Retinal pigment epithelial cell (primary cell): ENCODE results near the gene SPRY1.

ENCODE experiments used
- DNase-seq: peaks from one replicate; pipeline ENCODE4 v3.0.0-alpha.2; 2010; ENCODE audit warnings: low read depth
- H3K4me3 ChIP-seq: 2 replicates; pipeline ENCODE4 v1.5.1; 2011; ENCODE audit warnings: mild to moderate bottlenecking, low read length, control low read depth, moderate library complexity
- TF ChIP-seq, protein P1 (sequence below): conservative IDR thresholded peaks from 2 replicates; pipeline ENCODE4 v1.5.1; 2011; ENCODE audit warnings: low read depth, low read length, control low read depth, inconsistent platforms

The SPRY1 gene

DNA sequence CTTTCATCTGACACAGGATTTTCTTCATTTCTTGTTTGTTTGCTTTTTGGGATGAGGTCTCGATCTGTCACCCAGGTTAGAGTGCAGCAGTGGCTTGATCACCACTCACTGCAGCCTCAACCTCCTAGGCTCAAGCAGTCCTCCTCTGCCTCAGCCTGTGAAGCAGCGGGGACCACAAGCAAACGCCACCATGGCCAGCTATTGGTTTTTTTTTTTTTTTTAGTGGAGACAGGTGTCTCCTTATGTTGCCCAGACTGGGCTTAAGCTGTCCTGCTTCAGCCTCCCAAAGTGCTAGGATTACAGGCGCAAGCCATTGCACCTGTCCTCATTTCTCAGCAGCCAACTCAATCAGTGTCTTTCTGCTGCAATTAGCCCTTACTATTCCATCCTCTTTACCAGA lies 10.3 kb downstream of the SPRY1 start:
- TF ChIP-seq, protein P1, sequence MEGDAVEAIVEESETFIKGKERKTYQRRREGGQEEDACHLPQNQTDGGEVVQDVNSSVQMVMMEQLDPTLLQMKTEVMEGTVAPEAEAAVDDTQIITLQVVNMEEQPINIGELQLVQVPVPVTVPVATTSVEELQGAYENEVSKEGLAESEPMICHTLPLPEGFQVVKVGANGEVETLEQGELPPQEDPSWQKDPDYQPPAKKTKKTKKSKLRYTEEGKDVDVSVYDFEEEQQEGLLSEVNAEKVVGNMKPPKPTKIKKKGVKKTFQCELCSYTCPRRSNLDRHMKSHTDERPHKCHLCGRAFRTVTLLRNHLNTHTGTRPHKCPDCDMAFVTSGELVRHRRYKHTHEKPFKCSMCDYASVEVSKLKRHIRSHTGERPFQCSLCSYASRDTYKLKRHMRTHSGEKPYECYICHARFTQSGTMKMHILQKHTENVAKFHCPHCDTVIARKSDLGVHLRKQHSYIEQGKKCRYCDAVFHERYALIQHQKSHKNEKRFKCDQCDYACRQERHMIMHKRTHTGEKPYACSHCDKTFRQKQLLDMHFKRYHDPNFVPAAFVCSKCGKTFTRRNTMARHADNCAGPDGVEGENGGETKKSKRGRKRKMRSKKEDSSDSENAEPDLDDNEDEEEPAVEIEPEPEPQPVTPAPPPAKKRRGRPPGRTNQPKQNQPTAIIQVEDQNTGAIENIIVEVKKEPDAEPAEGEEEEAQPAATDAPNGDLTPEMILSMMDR = no peak
- no peak for DNase-seq
- no peak overlapping the region for H3K4me3 ChIP-seq

DNA sequence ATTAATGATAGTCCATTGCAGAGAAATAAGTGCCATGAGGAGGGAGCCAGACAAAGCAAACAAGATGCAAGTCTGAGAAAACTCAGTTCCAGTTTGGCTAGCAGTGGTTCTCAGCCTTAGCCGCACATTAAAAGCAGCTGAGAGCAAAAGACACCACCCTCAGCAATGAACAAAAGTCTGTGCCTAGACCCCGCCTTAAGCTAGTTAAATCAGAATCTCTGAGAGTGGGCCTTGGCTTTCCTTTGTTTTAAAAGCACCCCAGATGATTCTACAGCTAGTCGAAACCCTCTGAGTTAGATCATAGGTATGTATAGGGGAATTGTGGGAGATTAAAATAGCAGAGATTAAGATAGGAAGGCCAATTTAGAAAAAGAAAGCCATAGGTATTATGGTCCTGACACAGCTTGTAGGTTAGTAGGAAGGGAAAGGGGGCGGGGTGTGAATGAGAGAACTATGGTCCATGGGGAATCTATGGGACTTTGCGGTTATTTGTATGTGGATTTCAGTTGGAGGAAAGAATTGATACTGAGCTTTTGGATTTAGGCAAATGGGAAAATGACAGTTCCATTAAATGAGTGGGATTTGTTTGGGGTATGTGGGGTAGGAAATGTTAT lies 12.0 kb downstream of the SPRY1 start:
- TF ChIP-seq, protein P1 = no peak
- DNase-seq = no peak
- H3K4me3 ChIP-seq = no peak overlapping the region

DNA sequence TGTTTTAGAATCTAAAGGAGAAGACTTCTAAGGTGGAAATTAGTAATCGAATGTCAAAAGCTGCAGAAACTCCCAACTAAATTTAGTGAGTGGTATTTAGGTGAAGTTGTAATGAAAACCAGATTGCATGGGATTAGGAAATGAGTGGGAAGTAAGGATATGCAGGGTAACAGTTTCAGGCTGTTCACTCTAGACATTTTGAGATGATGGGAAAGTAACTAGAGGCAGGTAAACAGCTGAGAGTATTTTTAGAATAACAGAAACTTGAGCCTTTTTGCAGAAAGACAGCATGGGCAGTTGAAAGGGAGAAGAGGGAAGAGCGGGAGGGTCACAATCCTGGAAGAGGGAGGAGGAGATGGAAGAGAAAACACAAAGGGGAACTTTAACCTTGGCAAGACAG lies 12.7 kb downstream of the SPRY1 start:
- DNase-seq = no peak
- TF ChIP-seq, protein P1 = no peak
- H3K4me3 ChIP-seq = no peak overlapping the region

DNA sequence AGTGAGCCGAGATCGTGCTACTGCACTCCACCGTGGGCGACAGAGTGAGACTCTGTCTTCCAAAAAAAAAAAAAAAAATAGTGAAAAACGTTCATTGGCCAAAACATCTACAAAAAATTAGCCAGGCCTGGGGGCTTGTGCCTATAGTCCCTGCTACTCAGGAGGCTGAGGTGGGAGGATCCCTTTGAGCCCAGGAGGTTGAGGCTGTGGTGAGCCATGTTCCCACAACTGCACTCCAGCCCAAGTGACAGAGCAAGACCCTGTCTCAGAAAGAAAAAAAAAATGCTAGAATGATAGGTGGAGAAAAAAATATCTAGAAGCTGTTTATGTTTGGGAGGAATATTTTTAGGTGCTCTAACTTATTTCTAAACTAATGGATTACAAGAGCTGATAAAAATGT lies 14.9 kb downstream of the SPRY1 start:
- TF ChIP-seq, protein P1 = no peak
- DNase-seq = no peak
- no peak overlapping the region for H3K4me3 ChIP-seq

DNA sequence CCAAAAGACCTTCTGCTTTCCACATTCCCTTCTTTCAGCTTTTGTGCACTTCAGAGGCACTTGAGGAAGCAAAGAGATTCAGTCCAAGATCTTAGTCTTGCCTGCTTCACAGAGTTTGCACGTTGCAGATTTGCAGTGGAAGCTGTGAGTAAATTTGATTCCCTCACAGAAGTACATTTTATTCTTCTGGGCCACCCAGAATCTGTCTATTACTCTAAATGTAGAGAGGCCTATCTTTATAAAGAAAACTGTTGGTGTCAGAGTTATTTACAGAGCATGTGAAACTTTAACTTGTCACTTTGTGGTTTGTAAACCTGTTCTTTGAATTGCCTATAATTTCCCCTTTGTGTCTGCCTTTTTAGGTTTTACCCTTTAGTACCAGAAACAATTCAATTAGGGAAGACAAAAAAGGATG lies 15.5 kb downstream of the SPRY1 start:
- DNase-seq = no peak
- H3K4me3 ChIP-seq = no peak overlapping the region
- TF ChIP-seq, protein P1 = no peak

DNA sequence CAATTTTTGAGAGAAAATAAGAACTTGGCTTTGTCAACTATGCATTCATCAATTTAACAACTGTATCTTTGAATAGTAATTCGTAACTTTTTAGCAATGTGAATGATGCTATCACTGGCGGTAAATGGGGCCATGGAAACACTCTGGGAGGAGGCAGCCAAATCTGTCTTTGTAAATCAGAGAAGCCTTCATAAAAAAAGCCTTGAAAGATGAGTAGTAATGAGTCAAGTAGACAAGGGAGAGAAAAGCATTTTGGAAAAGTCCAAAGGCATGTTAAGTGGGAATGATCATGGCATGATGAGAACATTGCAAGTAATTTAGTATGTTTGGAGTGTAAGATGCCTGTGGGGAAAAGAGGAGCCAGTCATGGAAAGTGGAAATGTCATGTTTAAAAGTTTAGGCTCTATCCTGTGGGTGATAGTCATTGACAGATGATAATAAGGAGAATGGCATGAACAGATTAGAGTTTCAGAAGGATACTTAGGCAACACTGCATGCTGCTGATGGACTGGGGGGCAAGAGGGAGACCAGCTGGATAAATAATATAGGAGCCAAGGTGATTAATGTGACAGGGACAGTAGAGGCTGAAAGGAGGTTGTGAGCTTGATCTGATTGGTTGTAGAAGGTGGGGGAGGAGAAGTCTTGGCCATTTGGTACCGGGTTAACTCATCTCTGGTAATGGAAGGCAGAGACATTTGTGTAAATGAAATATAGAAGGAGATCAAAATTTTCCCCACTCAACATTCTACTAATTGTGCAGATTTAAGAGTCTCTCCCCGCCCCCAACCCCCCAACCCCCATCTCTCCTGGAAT lies 16.3 kb downstream of the SPRY1 start:
- TF ChIP-seq, protein P1 = no peak
- no peak for DNase-seq
- no peak overlapping the region for H3K4me3 ChIP-seq

DNA sequence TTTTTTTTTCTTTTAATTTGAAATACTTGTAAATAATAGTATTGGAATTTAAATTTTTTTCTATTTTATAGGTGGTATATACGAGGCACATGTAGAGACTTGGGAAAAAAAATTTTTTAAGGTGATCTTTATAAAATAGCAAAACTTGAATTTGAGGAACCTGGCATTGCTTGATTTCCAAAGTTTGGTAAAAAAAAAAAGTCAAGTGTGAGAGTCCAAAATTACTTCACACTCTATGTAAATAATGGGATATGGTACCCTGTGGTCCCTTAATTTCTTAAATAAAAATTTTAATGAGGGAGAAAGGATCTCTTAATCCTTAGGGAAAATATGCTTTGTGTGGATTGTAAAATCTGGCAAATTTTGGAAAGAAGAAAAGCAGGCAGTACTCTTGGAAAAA lies 19.0 kb downstream of the SPRY1 start:
- no peak overlapping the region for H3K4me3 ChIP-seq
- TF ChIP-seq, protein P1 = no peak
- DNase-seq = no peak
